ENCODE measurements around the gene PSMA6.

GRCh38 chr14:35287431-35288013 lies 4.7 kb upstream of the PSMA6 start:
- TF ChIP-seq, protein P1, sequence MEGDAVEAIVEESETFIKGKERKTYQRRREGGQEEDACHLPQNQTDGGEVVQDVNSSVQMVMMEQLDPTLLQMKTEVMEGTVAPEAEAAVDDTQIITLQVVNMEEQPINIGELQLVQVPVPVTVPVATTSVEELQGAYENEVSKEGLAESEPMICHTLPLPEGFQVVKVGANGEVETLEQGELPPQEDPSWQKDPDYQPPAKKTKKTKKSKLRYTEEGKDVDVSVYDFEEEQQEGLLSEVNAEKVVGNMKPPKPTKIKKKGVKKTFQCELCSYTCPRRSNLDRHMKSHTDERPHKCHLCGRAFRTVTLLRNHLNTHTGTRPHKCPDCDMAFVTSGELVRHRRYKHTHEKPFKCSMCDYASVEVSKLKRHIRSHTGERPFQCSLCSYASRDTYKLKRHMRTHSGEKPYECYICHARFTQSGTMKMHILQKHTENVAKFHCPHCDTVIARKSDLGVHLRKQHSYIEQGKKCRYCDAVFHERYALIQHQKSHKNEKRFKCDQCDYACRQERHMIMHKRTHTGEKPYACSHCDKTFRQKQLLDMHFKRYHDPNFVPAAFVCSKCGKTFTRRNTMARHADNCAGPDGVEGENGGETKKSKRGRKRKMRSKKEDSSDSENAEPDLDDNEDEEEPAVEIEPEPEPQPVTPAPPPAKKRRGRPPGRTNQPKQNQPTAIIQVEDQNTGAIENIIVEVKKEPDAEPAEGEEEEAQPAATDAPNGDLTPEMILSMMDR (IDR thresholded peaks at IDR 0.05) = no peak
- no peak for TF ChIP-seq POLR2A (IDR thresholded peaks at IDR 0.05)

All from Peyer's patch (tissue), 4 donors.